ENCODE data around the gene STMN1.
A peak's percentile ranks its signal among the peaks of the same experiment; 100 is the strongest.

STMN1 gene

GRCh38 chr1:25909040-25909439, 2.8 kb upstream of the STMN1 start:
- DNase-seq (ENCODE audit: low read depth, low spot score) = no peak
- Histone ChIP-seq H3K36me3 (ENCODE audit: insufficient read depth, insufficient read length, low read length) (peaks cover 6% of the 10 kb centered on the region), H3K27me3 (ENCODE audit: insufficient read depth, insufficient read length) (peaks cover 12% of the 10 kb centered on the region), H3K9ac (ENCODE audit: insufficient read length, low read depth) (no peak overlapping the region), H3K4me1 (ENCODE audit: insufficient read depth, insufficient read length) (peaks cover 4% of the 10 kb centered on the region), H3K4me3 (ENCODE audit: insufficient read length, low read depth) (no peak overlapping the region), H3K9me3 (ENCODE audit: insufficient read depth, low read length) (0 out of 2 replicates have a peak, but pooled peaks cover 4% of the 10 kb centered on the region)
- TF ChIP-seq SUZ12 (IDR thresholded peaks at IDR 0.05; ENCODE audit: extremely low read depth, insufficient read depth, insufficient read length) (no peak), YY1 (IDR thresholded peaks at IDR 0.05; ENCODE audit: insufficient read depth, insufficient read length) (no peak), ZNF274 (IDR thresholded peaks at IDR 0.05; ENCODE audit: low read depth, low read length) (no peak)

- no peak for DNase-seq (ENCODE audit: low read depth, low spot score)
- Histone ChIP-seq H3K4me1 (ENCODE audit: insufficient read depth, insufficient read length) (peaks cover 4% of the 10 kb centered on the region), H3K27me3 (ENCODE audit: insufficient read depth, insufficient read length) (peaks cover 12% of the 10 kb centered on the region), H3K9me3 (ENCODE audit: insufficient read depth, low read length) (0 out of 2 replicates have a peak, but pooled peaks cover 4% of the 10 kb centered on the region), H3K4me3 (ENCODE audit: insufficient read length, low read depth) (no peak overlapping the region), H3K36me3 (ENCODE audit: insufficient read depth, insufficient read length, low read length) (peaks cover 15% of the 10 kb centered on the region), H3K9ac (ENCODE audit: insufficient read length, low read depth) (no peak overlapping the region)
- no peak for TF ChIP-seq SUZ12 (IDR thresholded peaks at IDR 0.05; ENCODE audit: extremely low read depth, insufficient read depth, insufficient read length)
- no peak for TF ChIP-seq ZNF274 (IDR thresholded peaks at IDR 0.05; ENCODE audit: low read depth, low read length)
- TF ChIP-seq YY1 (IDR thresholded peaks at IDR 0.05; ENCODE audit: insufficient read depth, insufficient read length) = no peak
These were observed 1.9 kb upstream of the STMN1 start for GRCh38 chr1:25908161-25908560.

- peaks cover 12% of the 10 kb centered on the region for H3K27me3 ChIP-seq (ENCODE audit: insufficient read depth, insufficient read length)
- 0 out of 2 replicates have a peak, but pooled peaks cover 3% of the 10 kb centered on the region for H3K9me3 ChIP-seq (ENCODE audit: insufficient read depth, low read length)
- no peak for TF ChIP-seq SUZ12 (IDR thresholded peaks at IDR 0.05; ENCODE audit: extremely low read depth, insufficient read depth, insufficient read length)
- TF ChIP-seq YY1 (IDR thresholded peaks at IDR 0.05; ENCODE audit: insufficient read depth, insufficient read length) = no peak
- no peak for TF ChIP-seq ZNF274 (IDR thresholded peaks at IDR 0.05; ENCODE audit: low read depth, low read length)
- peaks cover 20% of the 10 kb centered on the region for H3K36me3 ChIP-seq (ENCODE audit: insufficient read depth, insufficient read length, low read length)
- DNase-seq (ENCODE audit: low read depth, low spot score) = no peak
- H3K4me1 ChIP-seq (ENCODE audit: insufficient read depth, insufficient read length) = peaks cover 4% of the 10 kb centered on the region
- H3K9ac ChIP-seq (ENCODE audit: insufficient read length, low read depth) = no peak overlapping the region
- no peak overlapping the region for H3K4me3 ChIP-seq (ENCODE audit: insufficient read length, low read depth)
These were observed 1.4 kb upstream of the STMN1 start for GRCh38 chr1:25907601-25908000.

GRCh38 chr1:25906644-25907300, 553 bp upstream of the STMN1 start:
- Histone ChIP-seq H3K9me3 (ENCODE audit: insufficient read depth, low read length) (no peaks in the 10 kb centered on the region), H3K4me3 (ENCODE audit: insufficient read length, low read depth) (peak overlapping the region; percentile 74), H3K9ac (ENCODE audit: insufficient read length, low read depth) (peak overlapping the region; percentile 93), H3K27me3 (ENCODE audit: insufficient read depth, insufficient read length) (peaks cover 12% of the 10 kb centered on the region), H3K36me3 (ENCODE audit: insufficient read depth, insufficient read length, low read length) (peaks cover 28% of the 10 kb centered on the region), H3K4me1 (ENCODE audit: insufficient read depth, insufficient read length) (peaks cover 4% of the 10 kb centered on the region)
- TF ChIP-seq YY1 (IDR thresholded peaks at IDR 0.05; ENCODE audit: insufficient read depth, insufficient read length) = no peak
- TF ChIP-seq SUZ12 (IDR thresholded peaks at IDR 0.05; ENCODE audit: extremely low read depth, insufficient read depth, insufficient read length) = no peak
- no peak for TF ChIP-seq ZNF274 (IDR thresholded peaks at IDR 0.05; ENCODE audit: low read depth, low read length)
- no peak for DNase-seq (ENCODE audit: low read depth, low spot score)

GRCh38 chr1:25904943-25905679, 1.1 kb downstream of the STMN1 start:
- H3K4me1 ChIP-seq (ENCODE audit: insufficient read depth, insufficient read length) = peaks cover 4% of the 10 kb centered on the region
- H3K4me3 ChIP-seq (ENCODE audit: insufficient read length, low read depth) = peak overlapping the region; percentile 74
- H3K36me3 ChIP-seq (ENCODE audit: insufficient read depth, insufficient read length, low read length) = peaks cover 45% of the 10 kb centered on the region
- peaks cover 12% of the 10 kb centered on the region for H3K27me3 ChIP-seq (ENCODE audit: insufficient read depth, insufficient read length)
- H3K9me3 ChIP-seq (ENCODE audit: insufficient read depth, low read length) = no peaks in the 10 kb centered on the region
- peak; percentile 95 for DNase-seq (ENCODE audit: low read depth, low spot score)
- peak overlapping the region; percentile 71 for H3K9ac ChIP-seq (ENCODE audit: insufficient read length, low read depth)
- no peak for TF ChIP-seq ZNF274 (IDR thresholded peaks at IDR 0.05; ENCODE audit: low read depth, low read length)
- TF ChIP-seq SUZ12 (IDR thresholded peaks at IDR 0.05; ENCODE audit: extremely low read depth, insufficient read depth, insufficient read length) = no peak
- TF ChIP-seq YY1 (IDR thresholded peaks at IDR 0.05; ENCODE audit: insufficient read depth, insufficient read length) = no peak

GRCh38 chr1:25903986-25904385, 2.2 kb downstream of the STMN1 start:
- Histone ChIP-seq H3K9ac (ENCODE audit: insufficient read length, low read depth) (no peak overlapping the region), H3K36me3 (ENCODE audit: insufficient read depth, insufficient read length, low read length) (peaks cover 56% of the 10 kb centered on the region), H3K4me3 (ENCODE audit: insufficient read length, low read depth) (peak overlapping the region; percentile 55), H3K4me1 (ENCODE audit: insufficient read depth, insufficient read length) (no peaks in the 10 kb centered on the region), H3K9me3 (ENCODE audit: insufficient read depth, low read length) (no peaks in the 10 kb centered on the region), H3K27me3 (ENCODE audit: insufficient read depth, insufficient read length) (peaks cover 12% of the 10 kb centered on the region)
- TF ChIP-seq YY1 (IDR thresholded peaks at IDR 0.05; ENCODE audit: insufficient read depth, insufficient read length) (no peak), ZNF274 (IDR thresholded peaks at IDR 0.05; ENCODE audit: low read depth, low read length) (no peak), SUZ12 (IDR thresholded peaks at IDR 0.05; ENCODE audit: extremely low read depth, insufficient read depth, insufficient read length) (no peak)
- no peak for DNase-seq (ENCODE audit: low read depth, low spot score)

- Histone ChIP-seq H3K36me3 (ENCODE audit: insufficient read depth, insufficient read length, low read length) (peaks cover 70% of the 10 kb centered on the region), H3K27me3 (ENCODE audit: insufficient read depth, insufficient read length) (peaks cover 3% of the 10 kb centered on the region), H3K9me3 (ENCODE audit: insufficient read depth, low read length) (no peaks in the 10 kb centered on the region), H3K9ac (ENCODE audit: insufficient read length, low read depth) (no peak overlapping the region), H3K4me3 (ENCODE audit: insufficient read length, low read depth) (no peak overlapping the region), H3K4me1 (ENCODE audit: insufficient read depth, insufficient read length) (peaks cover 4% of the 10 kb centered on the region)
- no peak for DNase-seq (ENCODE audit: low read depth, low spot score)
- TF ChIP-seq SUZ12 (IDR thresholded peaks at IDR 0.05; ENCODE audit: extremely low read depth, insufficient read depth, insufficient read length) = no peak
- no peak for TF ChIP-seq YY1 (IDR thresholded peaks at IDR 0.05; ENCODE audit: insufficient read depth, insufficient read length)
- no peak for TF ChIP-seq ZNF274 (IDR thresholded peaks at IDR 0.05; ENCODE audit: low read depth, low read length)
These were observed 3.8 kb downstream of the STMN1 start for GRCh38 chr1:25902462-25902861.

Data from NT2/D1 (cell line).